HG03520 (cell line): ENCODE measurements around the gene LRRC18.

ENCODE experiments used
- ATAC-seq: cut with Tn5 transposase; IDR thresholded peaks from one replicate; pipeline ENCODE4 v1.9.1; 2021; ENCODE audit warnings: mild to moderate bottlenecking, moderate library complexity; ENCODE audit not compliant: unreplicated experiment

The LRRC18 gene

DNA sequence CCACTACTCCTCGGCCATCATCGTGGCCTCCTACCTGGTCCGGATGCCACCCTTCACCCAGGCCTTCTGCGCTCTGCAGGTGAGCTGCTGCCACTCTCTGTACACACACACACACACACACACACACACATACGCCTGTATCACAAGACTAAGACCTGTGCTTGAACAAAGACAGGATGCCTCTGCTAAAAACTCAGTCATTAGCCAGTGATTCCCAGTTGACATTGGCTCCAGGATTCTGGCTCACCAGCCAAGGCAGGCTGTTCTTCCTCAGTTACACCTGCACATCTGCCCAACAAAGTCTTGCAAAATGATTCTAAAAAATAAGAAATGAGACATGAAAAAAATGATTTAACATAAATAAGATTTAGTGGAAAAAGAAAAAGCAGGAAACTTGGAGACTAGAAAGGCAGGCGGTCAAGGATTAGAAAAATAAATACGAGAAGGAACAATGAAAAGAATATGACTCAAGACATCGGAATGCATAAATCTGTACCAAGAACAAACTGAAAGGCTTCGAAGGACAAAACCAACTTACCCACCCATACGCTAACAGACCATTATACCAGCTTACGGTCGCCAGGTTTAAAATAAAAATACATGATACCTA, 7.4 kb upstream of the LRRC18 start:
- no peak for ATAC-seq

DNA sequence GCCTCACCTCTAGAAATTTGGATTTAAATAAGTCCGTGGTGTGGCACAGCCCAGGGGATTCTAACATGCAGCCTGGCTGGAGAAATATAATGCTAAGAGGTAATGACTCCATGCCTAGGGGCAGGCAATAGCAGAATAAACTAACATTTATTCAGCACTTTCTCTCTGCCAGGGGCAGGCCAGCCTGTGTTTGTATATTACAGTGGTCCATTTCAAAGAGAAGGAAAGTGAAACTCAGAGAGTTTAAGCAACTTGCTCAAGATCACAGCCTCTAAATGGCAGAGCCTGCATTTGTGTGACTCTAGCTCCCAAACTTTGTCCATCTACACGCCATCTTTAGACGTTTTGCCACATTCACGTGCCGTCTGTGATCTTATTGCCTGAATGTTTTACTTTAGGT, 6.7 kb upstream of the LRRC18 start:
- no peak for ATAC-seq

DNA sequence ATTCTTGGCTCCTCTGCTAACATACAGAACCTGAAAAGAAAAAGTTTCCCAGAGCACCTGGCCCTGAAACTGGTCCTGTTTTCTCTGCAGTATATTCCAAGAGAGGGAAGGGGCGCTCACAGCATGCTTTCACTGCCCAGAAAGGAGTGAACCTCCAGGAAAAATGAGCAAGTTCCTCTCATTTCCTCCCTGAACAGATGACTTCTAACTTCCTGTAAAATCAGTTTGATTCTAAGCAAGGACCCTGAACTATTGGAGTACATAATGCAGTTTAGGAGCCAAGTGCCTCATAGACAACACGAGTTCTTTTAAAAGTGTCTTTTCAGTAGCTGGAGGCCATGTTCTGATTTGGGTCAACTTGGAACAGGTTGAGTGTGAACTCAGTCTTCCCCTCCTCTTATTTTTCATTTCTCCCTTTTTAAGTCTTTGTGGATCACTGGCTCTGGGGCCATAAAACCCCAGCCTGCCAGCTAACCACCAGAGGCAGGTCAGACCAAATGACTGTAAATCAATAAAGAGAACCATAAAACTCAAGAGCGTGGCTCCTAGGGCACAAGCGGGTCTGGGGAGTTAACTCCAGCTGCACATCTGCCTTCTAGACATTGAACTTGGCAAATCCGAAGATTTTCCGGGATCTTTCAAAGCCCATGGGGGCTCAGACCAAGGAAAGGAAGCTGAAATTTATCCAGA, 5.9 kb upstream of the LRRC18 start:
- no peak for ATAC-seq

DNA sequence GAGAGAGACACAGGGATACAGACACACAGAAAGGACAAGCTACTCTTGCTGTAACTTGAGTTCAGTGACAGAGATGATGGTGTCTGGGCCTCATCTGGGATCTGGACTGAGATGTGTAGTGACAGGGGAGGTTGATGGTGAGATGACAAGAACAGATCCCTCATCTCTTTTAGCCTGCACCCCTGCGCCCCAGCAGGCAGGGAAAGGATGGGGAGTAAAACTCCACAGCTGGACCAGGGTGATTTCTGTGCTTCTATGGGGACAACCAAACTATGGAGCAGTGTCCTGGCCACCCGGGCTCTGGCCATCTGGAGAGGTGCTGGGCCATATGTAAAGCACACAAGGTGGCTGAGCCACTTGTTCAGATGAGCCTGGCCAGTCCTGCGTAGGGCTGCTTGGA, 4.5 kb upstream of the LRRC18 start:
- no peak for ATAC-seq

DNA sequence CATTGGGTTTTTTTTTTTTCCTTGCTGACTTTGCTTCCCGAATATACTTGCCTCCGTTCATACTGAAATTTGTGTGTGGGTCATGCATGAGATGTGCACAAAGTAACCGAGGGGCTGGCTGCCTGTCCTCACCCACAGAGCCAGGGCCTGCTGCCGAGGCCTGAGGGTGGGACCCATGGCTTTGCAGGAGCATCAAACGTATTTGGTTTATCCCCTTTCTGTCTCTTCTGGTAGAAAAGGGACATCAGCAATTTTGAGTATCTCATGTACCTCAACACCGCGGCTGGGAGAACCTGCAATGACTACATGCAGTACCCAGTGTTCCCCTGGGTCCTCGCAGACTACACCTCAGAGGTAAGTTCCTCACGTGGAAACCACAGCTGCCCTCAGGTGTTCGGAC, 3.5 kb upstream of the LRRC18 start:
- no peak for ATAC-seq

DNA sequence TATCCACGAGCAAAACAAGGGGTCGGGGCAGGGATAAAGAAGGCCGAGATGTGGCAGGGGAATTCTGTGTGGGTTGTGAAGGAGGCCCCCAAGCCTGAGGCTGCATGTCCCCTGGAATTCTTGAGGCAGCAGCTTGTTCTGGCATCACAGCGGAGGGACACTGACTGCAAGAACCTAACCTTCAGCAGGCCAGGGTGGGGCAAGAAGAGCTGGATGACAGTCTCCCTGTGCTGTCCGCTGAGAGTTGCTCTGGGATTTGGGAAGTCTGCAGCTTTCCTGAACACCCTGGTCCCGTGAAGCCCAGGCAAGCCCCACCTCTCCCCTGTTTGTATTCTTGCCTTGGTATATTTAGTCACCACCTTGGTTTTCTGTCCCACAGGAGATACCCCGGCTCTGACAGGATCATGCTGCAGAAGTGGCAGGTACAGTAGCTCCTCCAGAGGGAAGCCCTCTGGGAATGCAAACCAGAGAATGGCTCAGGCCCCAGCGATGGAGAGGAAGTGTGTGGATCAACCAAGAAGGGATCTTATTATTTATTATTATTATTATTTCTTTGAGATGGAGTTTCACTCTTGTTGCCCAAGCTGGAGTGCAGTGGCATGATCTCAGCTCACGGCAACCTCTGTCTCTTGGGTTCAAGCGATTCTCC, 1.9 kb upstream of the LRRC18 start:
- no peak for ATAC-seq

DNA sequence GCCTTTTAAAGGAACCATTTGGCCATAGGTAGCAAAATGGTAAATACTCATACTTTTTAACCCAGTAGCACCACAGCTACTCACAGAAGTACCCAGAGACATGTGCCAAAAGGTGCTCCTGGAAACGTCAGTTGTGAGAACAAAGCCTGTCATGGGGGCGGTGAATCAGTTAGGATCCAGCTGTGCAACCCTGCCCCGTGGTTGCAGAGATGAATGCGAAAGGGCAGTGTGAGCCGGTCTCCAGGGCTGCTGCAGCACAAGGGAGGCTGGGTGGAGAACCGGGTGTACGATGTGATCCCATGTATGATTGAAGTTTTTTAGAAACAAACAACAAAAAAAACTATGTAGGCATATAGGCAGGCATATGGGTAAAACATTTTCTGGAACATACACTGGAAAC, 1.3 kb upstream of the LRRC18 start:
- ATAC-seq, result no peak

DNA sequence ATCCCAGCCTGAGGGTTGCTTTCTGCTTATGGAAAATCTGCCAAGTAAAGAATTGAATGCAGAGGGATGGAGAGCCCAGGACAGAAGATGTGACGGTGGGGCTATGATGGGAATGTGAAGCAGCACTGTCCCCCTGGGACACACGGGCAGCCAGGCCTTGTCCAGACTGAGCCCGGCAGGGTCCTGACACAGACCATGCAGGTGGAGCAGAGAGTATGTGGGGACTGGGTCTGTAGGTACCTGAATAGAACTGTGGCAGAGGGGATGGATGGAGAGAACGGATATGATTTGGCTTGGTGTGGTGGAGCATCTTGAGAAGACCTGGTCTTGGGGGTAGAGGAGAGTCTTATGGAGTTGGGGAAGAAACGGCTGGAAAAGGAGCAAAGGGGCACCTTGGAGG, 732 bp upstream of the LRRC18 start:
- no peak for ATAC-seq

DNA sequence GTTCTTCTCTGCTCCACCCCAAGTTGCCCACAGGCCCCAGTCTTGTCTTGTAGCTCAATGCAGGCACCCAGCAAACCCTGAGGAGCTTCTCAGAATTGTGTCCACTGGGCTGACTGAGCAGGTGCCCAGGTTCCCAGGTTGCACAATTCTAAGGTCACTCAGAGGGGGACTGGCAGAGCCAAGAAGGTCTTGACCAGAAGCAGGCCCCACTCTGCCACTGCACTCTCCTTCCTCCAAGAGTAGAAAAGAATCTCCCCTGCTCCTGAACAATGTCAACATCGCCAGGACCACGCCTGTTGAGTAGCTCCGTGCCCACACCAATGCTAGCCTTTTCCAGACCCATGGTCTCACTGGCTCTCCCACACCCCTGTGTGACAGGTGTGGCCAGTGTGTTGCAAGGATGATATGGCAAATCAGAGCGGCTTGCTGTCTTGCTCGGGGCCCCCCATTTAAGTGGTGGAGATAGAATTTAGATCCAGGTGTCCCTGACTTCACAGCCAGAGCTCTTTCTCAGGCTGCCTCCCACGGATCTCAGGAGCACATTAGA, 577 bp downstream of the LRRC18 start:
- no peak for ATAC-seq

DNA sequence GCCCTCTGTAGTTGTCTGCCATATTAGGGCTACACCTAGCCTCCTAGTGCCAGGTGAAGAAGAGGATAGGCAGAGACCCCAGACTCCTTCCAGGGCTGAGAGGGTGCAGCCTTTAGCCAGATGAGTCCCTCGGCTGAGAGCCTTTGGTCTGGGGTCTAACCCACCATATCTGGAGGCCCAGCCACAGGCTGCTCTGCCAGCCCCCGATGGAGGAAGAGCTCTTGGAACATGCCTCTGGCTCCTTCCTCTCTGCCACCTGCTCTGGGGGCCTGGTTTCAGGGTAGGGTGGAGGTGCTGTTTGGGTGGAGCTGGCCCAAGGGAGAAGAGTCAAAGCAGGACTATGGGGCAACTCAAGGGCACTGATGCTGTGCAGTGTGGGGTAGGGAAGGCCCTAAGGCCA, 1.4 kb downstream of the LRRC18 start:
- ATAC-seq, result no peak

DNA sequence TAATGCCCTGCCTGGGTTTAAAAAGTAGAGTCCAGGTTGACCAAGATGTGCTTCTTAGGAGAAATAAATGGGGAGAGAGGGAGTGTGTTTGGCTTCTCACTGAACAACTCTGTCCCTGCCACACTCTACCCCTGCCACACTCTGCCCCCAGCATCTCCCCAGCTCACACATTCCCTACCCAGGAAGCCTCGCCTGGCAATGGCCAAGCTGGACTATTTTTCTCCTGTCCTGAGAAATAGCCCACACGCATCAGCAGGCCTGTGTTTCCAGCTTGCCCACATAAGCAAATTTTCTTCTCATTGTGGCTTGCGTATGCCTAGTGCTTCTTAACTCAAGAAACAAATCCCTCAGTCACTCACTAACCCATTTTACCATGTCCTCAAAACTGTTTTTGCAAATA, 1.8 kb downstream of the LRRC18 start:
- no peak for ATAC-seq

DNA sequence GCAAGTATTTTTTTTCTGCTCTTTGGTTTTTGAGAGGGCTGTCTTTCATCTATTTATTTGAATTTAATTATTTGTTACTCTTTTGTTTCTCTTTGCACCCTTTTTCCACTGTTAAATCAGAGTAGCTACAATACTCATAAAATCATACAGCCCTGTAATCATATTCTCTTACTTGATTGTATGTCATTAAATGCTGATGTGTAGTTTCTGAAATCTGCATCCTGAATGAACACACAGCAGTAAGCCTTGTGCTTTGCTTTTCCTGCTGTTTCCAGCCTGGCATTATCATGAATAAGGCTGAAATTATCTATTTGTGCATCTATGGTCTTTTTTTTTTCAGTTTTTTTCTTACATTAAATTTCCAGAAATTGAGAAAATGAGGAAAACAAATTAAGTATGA, 4.1 kb downstream of the LRRC18 start:
- ATAC-seq, result no peak

DNA sequence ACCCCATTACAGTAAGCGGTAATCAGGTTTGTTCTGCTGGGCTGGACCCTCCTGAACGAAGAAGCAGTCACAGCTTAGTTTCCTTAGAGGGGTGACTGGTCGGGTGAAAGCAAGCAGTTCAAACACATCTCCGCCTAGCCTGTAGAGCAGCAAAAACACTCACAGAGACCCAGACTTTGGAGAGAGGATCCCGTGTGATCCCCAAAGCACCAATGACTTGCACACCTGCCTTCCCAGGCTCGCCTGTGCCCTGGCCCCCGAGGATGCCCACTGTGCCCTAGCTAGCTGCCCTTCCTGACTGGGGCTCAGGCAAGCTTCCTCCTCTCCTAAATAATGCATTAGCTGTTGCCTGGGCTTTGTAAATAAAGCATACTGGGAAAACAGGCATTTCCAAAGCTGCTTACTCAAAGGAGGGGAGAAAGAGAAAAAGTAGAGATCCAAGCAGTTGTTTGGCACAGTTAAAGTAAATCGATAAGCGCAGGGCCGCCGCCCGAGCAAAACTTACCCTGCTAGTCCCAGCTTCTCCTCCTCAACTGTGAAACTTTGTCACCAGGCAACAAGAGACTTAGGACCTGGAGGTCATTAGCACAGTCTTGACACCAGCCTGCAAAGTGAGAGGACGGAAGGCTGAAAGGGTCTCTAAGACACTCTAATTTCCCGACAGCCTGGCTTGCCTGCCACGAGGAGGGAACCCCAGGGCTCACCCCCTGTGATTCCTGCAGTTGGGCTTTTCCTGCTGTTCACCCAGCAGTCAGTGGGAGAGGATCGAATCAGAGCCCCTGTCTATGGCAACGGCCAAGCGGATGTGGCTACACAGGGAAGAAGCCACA, 4.8 kb downstream of the LRRC18 start:
- ATAC-seq, result no peak

DNA sequence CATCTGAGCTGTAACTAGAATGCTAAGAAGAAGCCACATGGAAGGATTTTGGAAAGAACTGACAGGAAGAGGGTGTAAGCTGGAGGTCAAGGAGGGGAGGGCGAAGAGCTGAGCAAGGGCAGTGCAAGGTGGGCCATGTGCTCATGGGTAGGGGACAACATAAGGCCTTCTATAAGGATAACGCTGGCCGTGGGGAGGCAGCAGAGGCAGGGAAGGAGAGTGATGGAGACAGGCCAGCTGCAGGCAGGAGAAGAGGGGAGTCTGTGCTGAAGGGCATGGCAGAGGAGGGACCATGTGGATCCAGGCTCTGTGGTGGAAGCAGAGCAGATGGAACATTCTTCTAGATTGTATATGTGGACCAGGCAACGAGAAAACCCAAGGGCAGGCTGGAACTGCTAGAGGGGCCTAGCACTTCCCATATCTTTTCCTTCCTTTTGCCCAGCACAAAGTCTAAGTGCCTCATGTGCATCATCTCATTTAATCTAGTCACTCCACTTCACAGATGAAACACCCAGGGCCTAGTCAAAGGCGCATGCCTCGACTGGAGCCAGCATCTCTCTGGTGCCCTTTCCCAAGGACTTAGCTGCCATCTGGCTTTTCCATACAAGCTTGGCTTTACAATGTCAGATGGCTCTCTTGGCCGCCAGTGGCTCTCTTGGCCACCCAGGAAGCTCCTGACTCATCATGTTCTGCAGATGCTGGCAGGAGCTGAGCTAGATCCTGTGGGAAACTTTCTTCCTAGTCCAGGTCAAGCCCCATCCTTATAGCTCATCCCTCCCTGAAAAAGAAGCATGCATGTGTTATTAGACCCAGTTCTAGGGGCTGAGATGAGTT, 6.6 kb downstream of the LRRC18 start:
- ATAC-seq, result no peak

DNA sequence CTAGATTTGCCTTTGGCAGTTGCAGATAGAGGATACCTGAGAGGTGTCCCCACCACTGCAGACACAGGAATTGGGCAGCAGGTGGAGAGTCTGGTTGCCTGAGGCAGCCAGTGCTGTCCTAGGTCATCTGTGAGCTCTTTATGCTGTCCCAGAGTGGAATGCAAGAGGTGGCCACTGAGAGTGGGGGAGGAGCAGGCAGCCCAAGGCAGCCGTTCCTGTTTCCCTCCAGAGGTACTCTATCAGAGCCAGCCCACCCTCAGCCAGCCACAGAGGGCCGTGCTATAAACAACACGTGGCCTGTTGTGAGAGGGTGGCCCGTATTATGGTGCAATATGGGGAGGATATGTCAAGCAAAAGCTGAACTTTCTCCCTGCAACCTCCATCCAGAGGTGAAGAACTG, 8.5 kb downstream of the LRRC18 start:
- ATAC-seq, result no peak

DNA sequence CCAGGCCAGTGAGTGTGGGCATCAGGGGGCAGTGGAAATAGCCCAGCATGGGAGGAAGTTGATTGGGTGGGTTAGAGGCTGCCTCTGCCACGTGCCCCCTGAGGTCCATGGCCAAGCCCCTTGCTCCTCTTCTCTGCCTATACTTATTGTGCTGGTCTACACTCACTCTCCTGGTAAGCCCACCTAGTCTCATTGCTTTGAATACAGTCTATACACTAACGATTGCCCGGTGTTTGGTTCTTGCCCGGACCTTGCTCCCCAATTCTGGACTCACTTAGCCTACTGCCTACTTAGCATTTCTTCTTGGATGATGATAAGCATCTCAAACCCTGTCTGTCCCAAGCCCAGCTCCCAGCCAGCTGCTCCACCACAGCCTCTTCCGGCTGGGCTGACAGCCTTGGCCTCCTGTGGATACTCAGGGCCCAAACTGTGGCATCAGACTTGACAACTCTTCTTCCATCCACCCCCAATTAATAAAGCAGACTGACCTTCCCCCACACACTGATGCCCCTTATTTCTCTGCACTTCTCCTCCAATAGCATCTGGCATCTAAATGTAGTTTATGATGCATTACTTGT, 10.1 kb downstream of the LRRC18 start:
- ATAC-seq, result no peak

DNA sequence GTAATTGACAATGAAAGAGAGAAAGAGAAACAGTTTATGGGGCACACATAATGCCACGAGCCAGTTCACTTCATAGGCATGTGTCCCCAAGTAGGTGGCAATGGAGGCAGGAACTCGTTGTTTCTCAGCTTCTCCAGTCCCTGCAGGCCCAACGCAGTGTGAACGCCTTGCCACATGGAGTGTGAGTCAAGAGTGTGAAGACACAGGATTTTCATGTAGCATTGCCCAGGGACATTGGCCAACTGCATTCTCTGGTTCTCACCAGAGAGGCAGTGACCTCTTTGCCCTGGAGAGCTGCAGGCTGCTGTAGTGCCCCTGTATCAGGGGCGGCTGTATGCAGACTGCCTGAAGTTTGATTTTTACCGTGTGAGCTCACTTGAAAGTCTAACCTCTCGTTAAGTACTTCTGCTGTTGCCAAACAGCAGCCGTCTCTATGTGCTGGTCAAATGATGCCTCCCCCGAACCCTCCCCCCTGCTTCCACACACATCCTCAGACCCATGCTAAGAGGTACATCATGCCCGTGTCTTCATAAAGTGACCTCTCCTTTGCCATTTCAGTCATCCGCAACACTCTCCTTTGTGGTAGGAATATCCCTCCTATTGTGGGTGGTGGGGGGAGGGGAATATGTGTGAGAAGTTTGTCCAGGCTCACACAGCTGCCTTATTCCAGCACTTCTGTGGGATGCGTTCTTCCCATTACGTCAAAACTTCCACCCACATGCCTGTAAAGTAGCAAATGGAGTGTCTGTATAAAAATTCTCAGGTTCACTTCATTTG, 12.7 kb downstream of the LRRC18 start:
- no peak for ATAC-seq

DNA sequence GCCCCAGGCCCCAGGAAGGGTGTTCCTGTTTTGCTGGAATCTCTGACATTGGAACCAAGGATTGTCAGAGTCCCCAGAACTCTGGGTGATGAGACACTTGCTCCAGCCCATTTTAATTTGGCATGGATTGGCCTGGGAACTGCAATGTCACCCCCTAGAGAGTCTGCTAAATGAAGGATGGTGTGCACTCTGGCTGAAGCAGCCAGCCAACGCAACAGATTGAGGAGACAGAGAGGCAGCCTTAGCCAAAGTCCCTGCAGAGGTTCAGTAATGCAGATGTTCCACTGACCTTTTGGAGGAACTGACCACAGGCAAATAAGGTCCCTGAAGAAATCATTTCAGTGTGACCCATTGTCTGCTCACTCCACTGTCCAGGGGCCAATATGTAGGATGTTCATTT, 13.4 kb downstream of the LRRC18 start:
- ATAC-seq, result no peak

DNA sequence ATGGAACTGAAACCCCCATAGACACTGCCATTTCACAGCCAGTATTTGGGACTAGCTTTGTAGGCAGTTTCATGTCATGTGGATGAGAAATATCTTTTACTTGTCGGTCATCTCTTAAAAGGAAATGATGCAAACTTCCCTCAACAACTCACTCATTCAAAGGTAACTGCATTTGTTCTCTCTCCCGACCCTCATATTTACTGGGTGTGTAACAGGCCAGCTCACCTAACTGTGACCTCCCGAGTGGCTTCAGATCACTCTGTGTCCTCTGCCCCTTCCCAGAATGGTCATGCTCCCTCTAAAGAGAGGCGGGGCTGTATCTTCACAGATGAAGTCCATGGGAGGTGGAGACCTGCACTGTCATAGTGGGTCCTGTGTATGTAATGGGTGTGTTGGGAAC, 14.7 kb downstream of the LRRC18 start:
- no peak for ATAC-seq
